WTC11 (cell line): ENCODE results near the gene GYS1. TPM values are rescaled to one million over a fixed set of nuclear protein-coding genes. Genes with fewer than 3 reads are reported as not detected.

Experiments
- ATAC-seq: fragments of 200-7000 bp; cut with Tn5 transposase; 2 replicates; pipeline ENCODE4 v1.10.0; 2021; ENCODE audit warnings: mild to moderate bottlenecking, moderate library complexity
- CTCF ChIA-PET: fragments of 300-600 bp; sonication (Branson Sonifier 250); formaldehyde crosslinking; loops from one replicate; lab custom pipeline; 2021; ENCODE audit warnings: antibody characterized with exemption; lab: Charles Lee
- POLR2A ChIA-PET: fragments of 350-600 bp; sonication (Branson Sonifier 250); formaldehyde crosslinking; loops from one replicate; lab custom pipeline; 2021; ENCODE audit warnings: antibody characterized with exemption; lab: Charles Lee
- DNase-seq: peaks from one replicate; pipeline ENCODE4 v3.0.0; 2021; ENCODE audit warnings: low spot score
- H3K27ac Mint-ChIP-seq: 2 replicates; pipeline ENCODE4 v1.8.0; 2021; ENCODE audit warnings: mixed read lengths
- H3K27me3 Mint-ChIP-seq: 2 replicates; pipeline ENCODE4 v1.8.0; 2021; ENCODE audit warnings: low read depth, mild to moderate bottlenecking, moderate library complexity, mixed read lengths
- H3K36me3 Mint-ChIP-seq: 2 replicates; pipeline ENCODE4 v1.8.0; 2021; ENCODE audit warnings: mixed read lengths
- H3K4me1 Mint-ChIP-seq: 2 replicates; pipeline ENCODE4 v1.8.0; 2022; ENCODE audit warnings: mixed read lengths
- H3K4me3 Mint-ChIP-seq: 2 replicates; pipeline ENCODE4 v1.8.0; 2021; ENCODE audit warnings: mild to moderate bottlenecking, moderate library complexity, mixed read lengths
- H3K9me3 Mint-ChIP-seq: 2 replicates; pipeline ENCODE4 v1.8.0; 2021; ENCODE audit warnings: mixed read lengths
- ARID4B ChIP-seq: sonication (generic); formaldehyde crosslinking; IDR thresholded peaks from 2 replicates; pipeline ENCODE4 v1.8.0; 2023; ENCODE audit warnings: missing genetic modification reagents, mild to moderate bottlenecking, borderline replicate concordance
- ATF6 ChIP-seq: sonication (generic); formaldehyde crosslinking; IDR thresholded peaks from 2 replicates; pipeline ENCODE4 v1.8.1; 2023; ENCODE audit warnings: mild to moderate bottlenecking, missing genetic modification reagents
- ETV6 ChIP-seq: sonication (generic); formaldehyde crosslinking; IDR thresholded peaks from 2 replicates; pipeline ENCODE4 v1.8.1; 2022; ENCODE audit warnings: mild to moderate bottlenecking, missing genetic modification reagents
- FOXP1 ChIP-seq: sonication (generic); formaldehyde crosslinking; IDR thresholded peaks from 2 replicates; pipeline ENCODE4 v1.8.0; 2022; ENCODE audit warnings: missing genetic modification reagents, mild to moderate bottlenecking, moderate library complexity, borderline replicate concordance
- JAZF1 ChIP-seq: fragments of 250-450 bp; sonication (Bioruptor Pico); IDR thresholded peaks from 2 replicates; pipeline ENCODE4 v1.9.0; 2021; ENCODE audit warnings: moderate library complexity, mild to moderate bottlenecking, inconsistent platforms
- JUN ChIP-seq: sonication (generic); formaldehyde crosslinking; IDR thresholded peaks from 2 replicates; pipeline ENCODE4 v1.8.0; 2023; ENCODE audit warnings: mild to moderate bottlenecking, missing genetic modification reagents
- MAX ChIP-seq: sonication (generic); formaldehyde crosslinking; IDR thresholded peaks from 2 replicates; pipeline ENCODE4 v1.8.0; 2022; ENCODE audit warnings: mild to moderate bottlenecking, missing genetic modification reagents
- NR2C2 ChIP-seq: sonication (generic); formaldehyde crosslinking; IDR thresholded peaks from 2 replicates; pipeline ENCODE4 v1.8.0; 2022; ENCODE audit warnings: mild to moderate bottlenecking, missing genetic modification reagents
- PRRX2 ChIP-seq: fragments of 250-450 bp; sonication (Bioruptor Pico); IDR thresholded peaks from 2 replicates; pipeline ENCODE4 v1.8.0; 2021; ENCODE audit warnings: mild to moderate bottlenecking
- SMAD4 ChIP-seq: sonication (generic); formaldehyde crosslinking; IDR thresholded peaks from 2 replicates; pipeline ENCODE4 v1.8.0; 2022; ENCODE audit warnings: mild to moderate bottlenecking, missing genetic modification reagents
- SP1 ChIP-seq: sonication (generic); formaldehyde crosslinking; conservative IDR thresholded peaks from 2 replicates; pipeline ENCODE4 v1.8.1; 2022; ENCODE audit warnings: missing genetic modification reagents
- ZMAT4 ChIP-seq: fragments of 250-450 bp; sonication (Bioruptor Pico); IDR thresholded peaks from 2 replicates; pipeline ENCODE4 v1.9.0; 2021; ENCODE audit warnings: mild to moderate bottlenecking
- ZNF232 ChIP-seq: sonication (generic); formaldehyde crosslinking; IDR thresholded peaks from 2 replicates; pipeline ENCODE4 v1.8.0; 2022; ENCODE audit warnings: mild to moderate bottlenecking, missing genetic modification reagents
- ZNF263 ChIP-seq: sonication (generic); formaldehyde crosslinking; IDR thresholded peaks from 2 replicates; pipeline ENCODE4 v1.8.1; 2022; ENCODE audit warnings: low read depth, mild to moderate bottlenecking, moderate library complexity, missing genetic modification reagents
- ZNF317 ChIP-seq: sonication (generic); formaldehyde crosslinking; IDR thresholded peaks from 2 replicates; pipeline ENCODE4 v1.8.1; 2023; ENCODE audit warnings: low read depth, mild to moderate bottlenecking, moderate library complexity, missing genetic modification reagents, borderline replicate concordance
- ZNF416 ChIP-seq: fragments of 250-450 bp; sonication (Bioruptor Pico); IDR thresholded peaks from 2 replicates; pipeline ENCODE4 v1.9.0; 2021; ENCODE audit warnings: mild to moderate bottlenecking, inconsistent platforms
- ZNF423 ChIP-seq: fragments of 250-450 bp; sonication (Bioruptor Pico); IDR thresholded peaks from 2 replicates; pipeline ENCODE4 v2.1.2; 2022; ENCODE audit warnings: mild to moderate bottlenecking, moderate library complexity
- ZSCAN18 ChIP-seq: fragments of 250-450 bp; sonication (Bioruptor Pico); IDR thresholded peaks from 2 replicates; pipeline ENCODE4 v2.1.2; 2022; ENCODE audit warnings: mild to moderate bottlenecking, moderate library complexity
- total RNA-seq: library from RNA; stranded (reverse); gene quantifications from 3 replicates; pipeline ENCODE4 v1.2.3, GENCODE V29; 2021

The GYS1 gene
- total RNA-seq, 1 experiment from 2014 or later, result 52.0 TPM

- no peak for TF ChIP-seq ARID4B (CRISPR knock-in tag)
- no peak for TF ChIP-seq ZSCAN18
- no peak for TF ChIP-seq JAZF1 (CRISPR knock-in tag)
- TF ChIP-seq FOXP1, result no peak
- no peak for TF ChIP-seq ATF6
- no peak for TF ChIP-seq ETV6 (CRISPR knock-in tag)
- no peak for TF ChIP-seq NR2C2 (CRISPR knock-in tag)
- no peak for TF ChIP-seq ZNF232
These were observed 10.8 kb downstream of the GYS1 start (continued) for GRCh38 chr19:48982280-48982679.

- H3K27ac Mint-ChIP-seq, result no peak overlapping the region
- CTCF ChIA-PET, result interaction anchor here (1.0 to 4.7 kb wide), 5 partner anchors 16 to 169 kb away, joined by 3 to 28 read pairs (median 4); partner anchors contain the start of genes GYS1 and RUVBL2
- H3K4me3 Mint-ChIP-seq, result no peak overlapping the region
- no peaks in the 10 kb centered on the region for H3K27me3 Mint-ChIP-seq
- H3K36me3 Mint-ChIP-seq, result peaks cover 42% of the 10 kb centered on the region
- no peak for DNase-seq
- TF ChIP-seq SMAD4 (CRISPR knock-in tag) (no peak), MAX (no peak), ZNF423 (CRISPR knock-in tag) (no peak), JUN (CRISPR knock-in tag) (no peak), ZNF416 (no peak), ZSCAN18 (no peak), ZMAT4 (no peak), ZNF317 (CRISPR knock-in tag) (no peak), SP1 (CRISPR knock-in tag) (no peak), PRRX2 (CRISPR knock-in tag) (no peak), ZNF263 (CRISPR knock-in tag) (no peak)
- TF ChIP-seq, all 79 proteins: peak for 0
- ATAC-seq, result no peak
- Mint-ChIP-seq H3K9me3 (no peaks in the 10 kb centered on the region), H3K4me1 (no peaks in the 10 kb centered on the region)
- POLR2A ChIA-PET, result no interaction called here
These were observed 16.0 kb downstream of the GYS1 start for GRCh38 chr19:48977061-48977460.
